ENCODE measurements around the gene FTCD. TPM values are rescaled to one million over a fixed set of nuclear protein-coding genes. Genes with fewer than 3 reads are reported as not detected.

The FTCD gene
- total and polyA plus RNA-seq, 2 of the 8 experiments (the other 6 are each of a cell fraction or from before 2014, with no cell fraction given): 3.3 to 4.9 TPM

GRCh38 chr21:46116189-46116775, 39.1 kb downstream of the FTCD start (continued):
- no peak for TF ChIP-seq ASH2L (IDR thresholded peaks at IDR 0.05; ENCODE audit: low read length)
- TF ChIP-seq ZNF274 (IDR thresholded peaks at IDR 0.05; ENCODE audit: borderline replicate concordance, extremely low read depth, low read length): no peak
- TF ChIP-seq NRF1 (IDR thresholded peaks at IDR 0.05; ENCODE audit: low read depth, low read length): no peak
- TF ChIP-seq TEAD4 (IDR thresholded peaks at IDR 0.05; ENCODE audit: low read depth, low read length): no peak
- no peak for TF ChIP-seq RAD21 (IDR thresholded peaks at IDR 0.05 in 1 of 2, conservative IDR thresholded peaks at IDR 0.05 in 1 of 2; ENCODE audit: low read depth in 2 of 2, low read length in 2 of 2)
- TF ChIP-seq BRCA1 (IDR thresholded peaks at IDR 0.05; ENCODE audit: low read depth, low read length): no peak

All from H1 (cell line).